NK-92 (cell line): ENCODE results near the gene ZNF91.
"Not testable (repeated sequence)": the region's sequence is repeated elsewhere in the genome, so short reads cannot be mapped to it uniquely, and the experiment has no call there.

Source experiments
- DNase-seq: peaks from one replicate; lab custom pipeline; 2025; ENCODE audit not compliant: unreplicated experiment; lab: John Stamatoyannopoulos, UW

Gene ZNF91

GRCh38 chr19:23395041-23395721 is at the start of gene ZNF91:
ZNF91 (minus strand) TSS chr19:23395471; CDS start chr19:23395354, 117 bp downstream.
- DNase-seq: peak; percentile 45

DNA sequence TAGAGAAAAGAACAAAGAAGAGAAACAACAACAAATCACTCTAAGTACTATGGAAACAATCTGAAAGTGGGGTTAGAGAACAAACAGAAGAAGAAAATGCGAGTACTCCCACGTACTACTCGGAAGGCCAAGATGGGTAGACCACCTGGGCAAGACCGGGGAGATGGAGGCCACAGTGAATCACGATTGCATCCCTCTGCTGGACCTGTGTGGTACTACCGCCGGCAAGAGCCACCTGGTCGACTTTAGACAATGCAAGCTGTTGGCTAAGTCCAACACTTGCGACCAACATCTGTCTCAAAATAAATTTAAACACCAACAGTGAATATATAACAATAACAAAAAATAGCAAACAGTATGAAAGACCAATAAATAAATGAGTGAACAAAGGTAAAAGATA is 45.5 kb upstream of the ZNF91 start:
- no peak for DNase-seq

- DNase-seq: no peak
Measured at GRCh38 chr19:23440207-23440606, 44.9 kb upstream of the ZNF91 start.

DNA sequence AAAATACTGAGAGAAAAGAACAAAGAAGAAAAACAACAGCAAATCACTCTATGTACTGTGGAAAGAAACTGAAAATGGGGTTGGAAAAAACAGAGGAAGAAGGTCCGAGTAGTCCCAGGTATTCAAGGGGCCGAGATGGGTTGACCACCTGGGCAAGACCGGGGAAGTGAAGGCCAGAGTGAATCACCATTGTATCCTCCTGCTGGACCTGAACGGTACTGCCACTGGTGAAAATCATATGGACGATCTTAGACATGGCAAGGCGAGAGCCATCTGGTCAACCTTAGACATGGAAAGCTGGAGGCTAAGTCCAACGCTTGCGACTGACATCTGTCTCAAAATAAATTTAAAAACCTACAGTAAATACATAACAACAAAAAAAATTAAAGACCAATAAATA is 44.4 kb upstream of the ZNF91 start:
- no peak for DNase-seq

- DNase-seq: no peak
Measured at GRCh38 chr19:23437901-23438300, 42.6 kb upstream of the ZNF91 start.

DNA sequence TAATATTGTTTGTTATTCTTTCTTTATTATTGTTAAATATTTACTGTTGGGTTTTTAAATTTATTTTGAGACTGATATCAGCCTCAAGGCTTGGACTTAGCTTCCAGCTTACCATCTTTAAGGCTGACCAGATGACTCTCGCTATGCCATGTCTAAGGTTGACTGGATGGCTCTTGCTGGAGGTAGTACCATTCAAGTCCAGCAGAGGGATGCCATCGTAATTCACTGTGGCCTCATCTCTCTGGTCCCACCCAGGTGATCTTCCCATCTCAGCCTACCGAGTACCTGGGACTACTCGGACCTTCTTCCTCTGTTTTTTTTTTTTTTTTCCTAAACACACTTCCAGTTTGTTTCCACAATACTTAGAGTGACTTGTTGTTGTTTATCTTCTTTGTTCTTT is 41.7 kb upstream of the ZNF91 start:
- DNase-seq: no peak

DNA sequence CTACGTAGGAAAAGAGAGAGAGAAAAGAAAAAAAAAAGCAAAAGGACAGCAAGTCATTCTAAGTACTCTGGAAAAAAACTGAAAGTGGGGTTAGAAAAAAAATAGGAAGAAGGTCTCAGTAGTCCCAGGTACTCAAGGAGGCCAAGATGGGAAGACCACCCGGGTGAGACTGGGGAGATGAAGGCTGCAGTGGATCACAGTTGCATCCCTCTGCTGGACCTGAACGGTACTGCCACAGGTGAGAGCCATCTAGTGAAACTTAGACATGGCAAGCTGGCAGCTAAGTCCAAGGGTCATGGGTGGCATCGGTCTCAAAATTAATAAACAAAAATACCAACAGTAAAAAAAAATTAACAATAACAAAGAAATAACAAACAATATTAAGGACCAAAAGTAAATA is 41.0 kb upstream of the ZNF91 start:
- DNase-seq: no peak

DNA sequence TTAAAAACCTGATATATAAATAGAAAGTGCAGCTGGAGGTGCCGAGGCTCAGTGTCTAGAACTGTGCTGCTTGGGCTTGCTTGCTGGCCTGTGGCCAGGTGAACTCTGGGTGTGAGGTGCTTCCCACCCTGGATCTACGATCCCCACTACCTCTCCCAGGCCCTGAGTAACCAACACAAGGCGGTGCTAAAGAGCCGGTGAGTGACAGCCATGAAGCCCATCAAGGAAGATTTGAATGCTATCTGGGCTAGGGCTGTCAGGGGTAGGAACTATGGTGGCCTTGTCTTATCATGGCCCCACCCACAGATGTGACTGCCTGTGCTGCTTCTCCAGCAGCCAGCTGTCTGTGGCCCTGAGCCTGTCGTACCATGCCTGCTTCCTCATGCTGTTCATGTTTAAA is 25.6 kb upstream of the ZNF91 start:
- DNase-seq: no peak

DNA sequence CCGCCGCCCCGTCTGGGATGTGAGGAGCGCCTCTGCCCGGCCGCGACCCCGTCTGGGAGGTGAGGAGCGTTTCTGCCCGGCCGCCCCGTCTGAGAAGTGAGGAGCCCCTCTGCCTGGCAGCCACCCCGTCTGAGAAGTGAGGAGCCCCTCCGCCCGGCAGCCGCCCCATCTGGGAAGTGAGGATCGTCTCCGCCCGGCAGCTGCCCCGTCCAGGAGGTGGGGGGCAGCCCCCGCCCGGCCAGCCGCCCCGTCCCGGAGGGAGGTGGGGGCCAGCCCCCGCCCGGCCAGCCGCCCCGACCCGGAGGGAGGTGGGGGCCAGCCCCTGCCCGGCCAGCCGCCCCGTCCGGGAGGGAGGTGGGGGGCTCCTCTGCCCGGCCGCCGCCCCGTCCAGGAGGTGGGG is 24.0 kb upstream of the ZNF91 start:
- DNase-seq: not testable (repeated sequence)

DNA sequence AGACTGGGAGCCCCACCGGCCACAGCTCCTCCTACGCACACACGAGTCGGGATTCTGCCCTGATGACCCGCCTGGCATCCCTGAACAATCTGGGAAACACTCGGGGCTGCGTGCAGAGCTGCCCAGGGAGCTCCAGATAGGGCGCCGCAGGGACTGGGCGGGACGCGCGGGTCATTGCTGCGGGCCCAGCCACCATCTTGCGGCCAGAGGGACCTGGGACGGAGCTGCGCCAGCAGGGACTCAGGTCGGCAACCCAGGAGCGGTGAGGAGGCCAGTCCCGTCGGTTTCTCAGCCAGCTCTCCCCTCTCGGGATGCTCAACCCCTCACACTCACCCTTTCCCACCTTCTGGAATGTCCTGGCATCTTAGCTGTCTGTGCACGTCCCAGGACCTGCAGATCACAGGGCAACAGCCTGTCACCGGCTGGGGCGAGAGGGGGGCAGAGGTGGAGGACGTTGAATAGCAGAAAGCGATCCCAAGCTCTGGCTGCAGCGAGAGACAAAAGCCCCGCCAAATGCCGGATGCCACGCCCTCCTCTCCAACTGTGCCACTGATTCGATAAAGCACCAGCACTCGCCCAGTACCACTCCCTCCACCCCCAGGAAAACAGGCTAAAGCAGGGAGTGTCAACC is 20.4 kb upstream of the ZNF91 start:
- no peak for DNase-seq

GRCh38 chr19:23415034-23415433 is 19.8 kb upstream of the ZNF91 start:
- DNase-seq: no peak

DNA sequence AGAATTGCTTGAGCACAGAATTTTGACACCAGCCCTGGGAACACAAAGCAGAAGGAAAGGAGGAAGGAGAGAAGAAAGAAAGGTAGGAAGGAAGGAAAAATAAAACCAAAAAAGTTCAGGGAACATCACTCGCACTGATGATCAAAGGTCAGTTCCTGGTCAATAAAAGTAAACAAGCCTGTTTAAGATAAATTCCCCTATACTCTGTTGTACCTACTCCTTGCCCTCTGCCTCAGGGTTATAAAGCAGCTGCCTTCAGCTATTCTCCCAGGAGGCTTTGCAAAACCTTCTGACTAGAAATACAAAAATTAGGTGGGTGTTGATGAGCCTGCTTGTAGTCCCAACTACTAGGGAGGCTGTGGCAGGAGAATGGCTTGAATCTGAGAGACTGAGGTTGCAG is 14.9 kb upstream of the ZNF91 start:
- DNase-seq: no peak

- no peak for DNase-seq
Measured at GRCh38 chr19:23409392-23410048, 14.2 kb upstream of the ZNF91 start.

DNA sequence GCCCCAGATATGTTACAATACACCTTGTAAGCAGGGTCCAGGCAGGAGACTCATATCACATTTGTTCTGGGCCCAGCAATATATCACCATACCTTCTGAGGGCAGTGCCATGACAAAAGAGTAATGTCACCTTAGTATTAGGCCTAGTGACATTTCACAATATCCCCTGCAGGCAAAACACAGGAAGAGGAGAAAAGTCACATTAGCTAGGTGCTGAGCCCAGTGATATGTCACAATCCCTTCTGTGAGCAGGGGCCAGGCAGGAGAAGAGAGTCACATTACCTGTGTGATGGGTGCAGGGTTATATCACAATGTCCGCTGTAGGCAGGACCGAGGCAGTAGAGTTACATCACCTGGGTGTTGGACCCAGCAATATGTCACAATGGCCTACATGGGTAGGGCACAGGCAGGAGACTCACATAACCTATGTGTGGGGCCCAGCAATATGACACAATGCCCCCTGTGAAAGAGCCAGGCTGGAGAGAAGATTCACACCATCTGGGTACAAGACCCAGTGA is 12.4 kb upstream of the ZNF91 start:
- DNase-seq: no peak

DNA sequence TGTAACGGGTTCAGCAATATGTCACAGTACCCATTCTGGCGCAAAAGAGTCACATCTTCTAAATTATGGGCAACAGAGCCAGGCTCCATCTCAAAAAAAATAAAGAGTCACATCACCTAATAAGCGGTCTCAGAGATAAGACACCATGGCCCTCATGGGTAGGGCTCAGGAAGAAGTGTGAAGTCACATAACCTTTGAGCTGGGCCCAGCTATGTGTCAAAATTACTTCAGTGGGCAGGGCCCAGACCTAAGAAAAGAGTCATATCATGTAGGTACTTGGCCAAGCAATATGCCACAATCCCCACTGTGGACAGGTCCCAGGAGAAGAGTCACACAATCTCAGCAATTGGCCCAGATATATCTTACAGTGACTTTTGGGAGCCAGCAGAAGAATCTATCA is 11.4 kb upstream of the ZNF91 start:
- no peak for DNase-seq

GRCh38 chr19:23406091-23406490 is 10.8 kb upstream of the ZNF91 start:
- no peak for DNase-seq

- no peak for DNase-seq
Measured at GRCh38 chr19:23404676-23405075, 9.4 kb upstream of the ZNF91 start.

DNA sequence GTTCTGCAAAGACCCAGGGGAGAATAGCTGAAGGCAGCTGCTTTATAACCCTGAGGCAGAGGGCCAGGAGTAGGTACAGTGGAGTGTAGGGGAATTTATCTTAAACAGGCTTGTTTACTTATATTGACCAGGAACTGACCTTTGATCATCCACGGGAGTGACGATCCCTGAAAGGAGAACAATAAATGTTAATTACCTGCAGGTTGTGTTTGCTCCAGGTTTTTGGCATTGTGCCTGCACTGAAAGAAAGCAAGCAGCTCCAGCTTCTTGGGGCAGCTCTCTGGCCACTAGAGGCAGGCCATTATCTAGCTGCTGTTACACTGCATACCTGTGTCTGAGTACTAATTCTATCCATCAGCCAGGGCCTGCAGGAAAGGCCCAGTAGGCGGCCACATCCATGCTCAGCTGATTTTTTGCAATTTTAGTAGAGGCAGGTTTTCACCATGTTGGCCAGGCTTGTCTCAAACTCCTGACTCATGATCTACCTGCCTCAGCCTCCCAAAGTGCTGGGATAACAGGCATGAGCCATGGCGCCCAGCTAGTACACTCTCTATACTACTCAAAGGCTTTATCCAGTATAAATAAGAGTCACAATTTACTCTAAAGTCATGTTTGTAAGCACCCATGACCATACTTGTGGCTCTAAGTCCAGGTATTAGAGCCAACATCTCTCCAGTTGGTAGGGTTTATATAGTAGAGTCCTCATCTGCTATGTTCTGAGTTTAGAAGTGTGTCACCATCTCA is 8.5 kb upstream of the ZNF91 start:
- DNase-seq: no peak

DNA sequence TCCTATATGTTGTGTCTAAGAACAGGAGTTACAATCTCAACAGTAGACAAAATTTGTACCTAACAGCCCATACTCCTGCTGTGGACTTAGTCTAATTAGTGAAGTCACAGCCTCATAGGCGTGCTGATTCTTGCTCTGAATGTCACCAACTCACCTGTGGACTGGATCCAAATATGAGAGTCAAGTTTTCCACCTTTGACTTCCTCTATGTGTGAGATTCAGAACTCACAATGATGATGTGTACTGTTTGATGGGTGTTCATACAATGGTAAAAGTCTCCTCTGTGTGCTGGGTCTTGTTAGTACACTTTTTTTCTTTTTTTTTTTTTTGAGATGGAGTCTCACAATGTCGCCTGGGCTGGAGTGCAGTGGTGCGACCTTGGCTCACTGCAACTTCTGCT is 7.8 kb upstream of the ZNF91 start:
- no peak for DNase-seq

DNA sequence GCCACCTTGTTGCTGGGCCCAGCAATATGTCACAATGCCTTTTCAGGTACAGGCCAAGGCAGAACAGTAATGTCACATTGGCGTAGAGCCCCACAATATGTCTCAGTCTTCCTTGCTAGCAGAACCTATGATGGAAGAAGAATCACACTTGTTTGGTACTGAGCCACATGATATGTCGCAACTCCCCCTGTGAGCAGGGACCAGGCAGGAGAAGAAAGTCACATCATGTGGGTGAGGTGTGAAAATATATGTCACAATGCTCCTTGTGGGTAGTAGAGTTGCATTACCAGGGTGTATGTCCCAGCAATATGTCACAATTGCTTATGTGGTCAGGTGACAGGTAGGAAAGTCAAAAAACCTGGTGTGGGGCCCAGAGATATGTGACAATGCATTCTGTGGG is 7.1 kb upstream of the ZNF91 start:
- no peak for DNase-seq

GRCh38 chr19:23401086-23401610 is 5.9 kb upstream of the ZNF91 start:
- DNase-seq: no peak
